Nephron progenitor cell (in vitro differentiated cells): ENCODE results near the gene DNMT3A.
A peak's percentile ranks its signal among the peaks of the same experiment; 100 is the strongest.

Source experiments
- DNase-seq: peaks from one replicate; pipeline ENCODE4 v3.0.0; 2021
- H3K27ac Mint-ChIP-seq: 2 replicates; pipeline ENCODE4 v1.8.0; 2021; ENCODE audit warnings: mild to moderate bottlenecking, moderate library complexity, mixed read lengths
- H3K27me3 Mint-ChIP-seq: 2 replicates; pipeline ENCODE4 v1.8.0; 2021; ENCODE audit warnings: mild to moderate bottlenecking, low read depth, mixed read lengths; ENCODE audit not compliant: poor library complexity
- H3K36me3 Mint-ChIP-seq: 2 replicates; pipeline ENCODE4 v1.8.0; 2021; ENCODE audit warnings: low read depth, mixed read lengths
- H3K4me1 Mint-ChIP-seq: 2 replicates; pipeline ENCODE4 v1.8.0; 2021; ENCODE audit warnings: mixed read lengths
- H3K4me3 Mint-ChIP-seq: 2 replicates; pipeline ENCODE4 v1.8.0; 2021; ENCODE audit warnings: mild to moderate bottlenecking, moderate library complexity, mixed read lengths
- H3K9me3 Mint-ChIP-seq: 2 replicates; pipeline ENCODE4 v1.8.0; 2021; ENCODE audit warnings: mild to moderate bottlenecking, moderate library complexity, mixed read lengths
- TF ChIP-seq, protein P1 (sequence below): fragments of 200-600 bp; sonication (generic); IDR thresholded peaks from 2 replicates; pipeline ENCODE4 v1.5.0; 2021; ENCODE audit warnings: antibody characterized with exemption

Gene DNMT3A

DNA sequence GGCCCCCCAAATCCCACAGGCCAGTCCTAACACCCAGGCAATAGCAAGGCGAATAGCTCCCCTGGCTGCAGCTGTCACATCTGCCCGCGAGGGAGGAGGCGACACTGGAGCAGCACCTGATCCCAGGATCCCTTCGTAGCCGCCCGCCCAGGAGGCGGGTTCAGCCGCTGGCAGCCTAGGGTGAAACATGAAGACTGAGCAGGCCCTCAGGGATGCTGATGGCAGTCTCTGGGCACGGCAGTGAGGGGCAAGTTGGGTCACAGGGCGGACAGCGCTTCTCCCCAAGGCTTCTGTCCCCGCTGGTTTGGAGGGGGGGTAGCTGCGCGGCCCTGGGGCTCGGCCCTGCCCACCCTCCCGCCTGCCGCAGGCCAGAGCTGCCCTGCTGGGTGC, 1.9 kb downstream of the DNMT3A start:
- TF ChIP-seq, protein P1, sequence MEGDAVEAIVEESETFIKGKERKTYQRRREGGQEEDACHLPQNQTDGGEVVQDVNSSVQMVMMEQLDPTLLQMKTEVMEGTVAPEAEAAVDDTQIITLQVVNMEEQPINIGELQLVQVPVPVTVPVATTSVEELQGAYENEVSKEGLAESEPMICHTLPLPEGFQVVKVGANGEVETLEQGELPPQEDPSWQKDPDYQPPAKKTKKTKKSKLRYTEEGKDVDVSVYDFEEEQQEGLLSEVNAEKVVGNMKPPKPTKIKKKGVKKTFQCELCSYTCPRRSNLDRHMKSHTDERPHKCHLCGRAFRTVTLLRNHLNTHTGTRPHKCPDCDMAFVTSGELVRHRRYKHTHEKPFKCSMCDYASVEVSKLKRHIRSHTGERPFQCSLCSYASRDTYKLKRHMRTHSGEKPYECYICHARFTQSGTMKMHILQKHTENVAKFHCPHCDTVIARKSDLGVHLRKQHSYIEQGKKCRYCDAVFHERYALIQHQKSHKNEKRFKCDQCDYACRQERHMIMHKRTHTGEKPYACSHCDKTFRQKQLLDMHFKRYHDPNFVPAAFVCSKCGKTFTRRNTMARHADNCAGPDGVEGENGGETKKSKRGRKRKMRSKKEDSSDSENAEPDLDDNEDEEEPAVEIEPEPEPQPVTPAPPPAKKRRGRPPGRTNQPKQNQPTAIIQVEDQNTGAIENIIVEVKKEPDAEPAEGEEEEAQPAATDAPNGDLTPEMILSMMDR = no peak
- peak; percentile 46 for DNase-seq
- Mint-ChIP-seq H3K27ac (no peak overlapping the region), H3K4me1 (peaks cover 51% of the 10 kb centered on the region), H3K4me3 (peak overlapping the region; percentile 82), H3K36me3 (no peaks in the 10 kb centered on the region), H3K27me3 (peaks cover 25% of the 10 kb centered on the region), H3K9me3 (no peaks in the 10 kb centered on the region)

- Mint-ChIP-seq H3K27ac (no peak overlapping the region), H3K27me3 (peaks cover 23% of the 10 kb centered on the region), H3K36me3 (no peaks in the 10 kb centered on the region), H3K4me1 (peaks cover 56% of the 10 kb centered on the region), H3K4me3 (peak overlapping the region; percentile 82), H3K9me3 (no peaks in the 10 kb centered on the region)
- TF ChIP-seq, protein P1 = no peak
- no peak for DNase-seq
These were observed 2.5 kb downstream of the DNMT3A start for GRCh38 chr2:25339211-25339674.

DNA sequence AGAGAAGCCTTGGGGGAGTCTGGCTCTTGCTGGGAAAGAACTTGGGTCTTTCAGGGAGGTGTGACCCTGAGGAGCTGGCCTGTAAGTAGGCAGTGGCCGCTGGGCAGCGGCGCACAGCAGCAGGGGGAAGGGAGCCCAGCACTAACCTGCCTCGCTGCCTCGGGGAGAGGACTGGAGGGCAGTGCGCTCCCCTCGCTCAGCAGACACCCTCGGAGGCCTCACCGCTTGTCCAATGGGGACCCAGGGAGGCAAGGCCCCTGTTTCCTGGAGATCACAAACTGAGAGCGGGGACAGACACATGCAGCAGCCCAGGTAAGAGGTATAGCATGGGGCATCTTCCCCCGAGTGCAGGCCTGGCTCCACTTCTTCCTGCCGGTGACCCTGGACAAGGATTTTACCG, 3.3 kb downstream of the DNMT3A start:
- Mint-ChIP-seq H3K36me3 (no peaks in the 10 kb centered on the region), H3K9me3 (no peaks in the 10 kb centered on the region), H3K27me3 (peaks cover 16% of the 10 kb centered on the region), H3K4me3 (no peak overlapping the region), H3K27ac (no peak overlapping the region), H3K4me1 (peaks cover 56% of the 10 kb centered on the region)
- TF ChIP-seq, protein P1 = no peak
- no peak for DNase-seq

GRCh38 chr2:25337891-25338290, 3.8 kb downstream of the DNMT3A start:
- Mint-ChIP-seq H3K4me1 (peaks cover 59% of the 10 kb centered on the region), H3K4me3 (peak overlapping the region; percentile 49), H3K9me3 (no peaks in the 10 kb centered on the region), H3K27ac (no peak overlapping the region), H3K36me3 (no peaks in the 10 kb centered on the region), H3K27me3 (peaks cover 12% of the 10 kb centered on the region)
- TF ChIP-seq, protein P1 = no peak
- no peak for DNase-seq

- H3K4me3 Mint-ChIP-seq = peak overlapping the region; percentile 49
- no peak for DNase-seq
- peaks cover 8% of the 10 kb centered on the region for H3K27me3 Mint-ChIP-seq
- H3K36me3 Mint-ChIP-seq = no peaks in the 10 kb centered on the region
- peaks cover 64% of the 10 kb centered on the region for H3K4me1 Mint-ChIP-seq
- TF ChIP-seq, protein P1 = no peak
- H3K9me3 Mint-ChIP-seq = no peaks in the 10 kb centered on the region
- H3K27ac Mint-ChIP-seq = no peak overlapping the region
These were observed 4.4 kb downstream of the DNMT3A start for GRCh38 chr2:25337276-25337675.

- Mint-ChIP-seq H3K27ac (no peak overlapping the region), H3K36me3 (no peaks in the 10 kb centered on the region), H3K4me3 (peak overlapping the region; percentile 40), H3K4me1 (peaks cover 73% of the 10 kb centered on the region), H3K27me3 (peaks cover 8% of the 10 kb centered on the region), H3K9me3 (no peaks in the 10 kb centered on the region)
- DNase-seq = no peak
- TF ChIP-seq, protein P1 = no peak
These were observed 5.3 kb downstream of the DNMT3A start for GRCh38 chr2:25336383-25336841.
